GM12878 (cell line): ENCODE results near the gene GATA3. TPM values are rescaled to one million over a fixed set of nuclear protein-coding genes. Genes with fewer than 3 reads are reported as not detected.

Source experiments
- ATAC-seq: fragments of 200-7000 bp; cut with Tn5 transposase; 3 replicates; pipeline ENCODE4 v1.9.1; 2020; ENCODE audit warnings: mild to moderate bottlenecking, moderate library complexity
- BruUV-seq: library from RNA; stranded (reverse); fragments of 400-500 nt; replicated peaks from 2 replicates; lab custom pipeline; 2021; lab: Mats Ljungman, UMichigan
- CTCF ChIA-PET: fragments of 300-600 bp; sonication (Branson Sonifier 250); formaldehyde crosslinking; extraction: SDS; loops from one replicate; lab custom pipeline; 2021; ENCODE audit warnings: inconsistent platforms; lab: Yijun Ruan, JAX
- POLR2A ChIA-PET: fragments of 350-600 bp; formaldehyde crosslinking; extraction: SDS; loops from one replicate; lab custom pipeline; 2021; ENCODE audit warnings: inconsistent platforms; lab: Charles Lee
- RAD21 ChIA-PET: fragments of 300-600 bp; sonication (Branson Sonifier 250); formaldehyde crosslinking; loops from one replicate; lab custom pipeline; 2023; ENCODE audit warnings: antibody characterized with exemption; ENCODE audit not compliant: unreplicated experiment; lab: Charles Lee
- SMC1A ChIA-PET: fragments of 300-600 bp; sonication (Branson Sonifier 250); formaldehyde crosslinking; loops from one replicate; lab custom pipeline; 2023; ENCODE audit not compliant: unreplicated experiment, uncharacterized antibody; lab: Charles Lee
- DNase-seq: peaks from one replicate; pipeline ENCODE4 v3.0.0-alpha.2; 2011; ENCODE audit warnings: low read depth, low spot score
- FAIRE-seq: peaks from 3 replicates; lab custom pipeline; 2011; peaks lifted over from hg19 to GRCh38; lab: Jason Lieb, UNC
- H2AFZ ChIP-seq: 2 replicates; pipeline ENCODE4 v1.6.0; 2011; ENCODE audit warnings: low read depth, low read length, control low read depth; ENCODE audit not compliant: control insufficient read depth
- H3K27ac ChIP-seq: 2 replicates; pipeline ENCODE4 v1.5.1; 2011; ENCODE audit warnings: control low read depth; ENCODE audit not compliant: control insufficient read depth, insufficient read depth
- H3K27me3 ChIP-seq, 2 experiments: replicated peaks in 1 of 2; 2 replicates each; pipeline versions ENCODE4 v1.6.0 to v1.6.1; 2011; ENCODE audit warnings: low read length in 1 of 2; ENCODE audit not compliant: control insufficient read depth in 2 of 2, insufficient read depth in 2 of 2
- H3K36me3 ChIP-seq, 2 experiments: 2 replicates each; pipeline ENCODE4 v1.5.1; 2011; ENCODE audit warnings: low read length in 1 of 2; ENCODE audit not compliant: control insufficient read depth in 2 of 2, insufficient read depth in 2 of 2
- H3K4me1 ChIP-seq: 2 replicates; pipeline ENCODE4 v1.6.1; 2011; ENCODE audit warnings: mild to moderate bottlenecking, low read length, moderate library complexity, mixed read lengths; ENCODE audit not compliant: control insufficient read depth, insufficient read depth
- H3K4me2 ChIP-seq: 2 replicates; pipeline ENCODE4 v1.6.0; 2011; ENCODE audit warnings: control low read depth; ENCODE audit not compliant: control insufficient read depth, insufficient read depth
- H3K4me3 ChIP-seq: fragments of 200-600 bp; sonication (generic); 2 replicates; pipeline ENCODE4 v1.5.1; 2016
- H3K79me2 ChIP-seq: 2 replicates; pipeline ENCODE4 v1.6.0; 2011; ENCODE audit warnings: low read length; ENCODE audit not compliant: control insufficient read depth, insufficient read depth
- H3K9ac ChIP-seq: 2 replicates; pipeline ENCODE4 v1.8.0; 2011; ENCODE audit warnings: low read length, control low read depth, mixed read lengths; ENCODE audit not compliant: control insufficient read depth, insufficient read depth
- H3K9me3 ChIP-seq: replicated peaks from 3 replicates; pipeline ENCODE4 v1.5.1; 2011; ENCODE audit warnings: mild to moderate bottlenecking, low read length; ENCODE audit not compliant: control insufficient read depth, insufficient read depth
- H4K20me1 ChIP-seq: 2 replicates; pipeline ENCODE4 v1.6.0; 2011; ENCODE audit not compliant: control insufficient read depth, insufficient read depth
- CBX5 ChIP-seq: sonication (generic); IDR thresholded peaks from 2 replicates; pipeline ENCODE4 v1.6.1; 2016; ENCODE audit warnings: low read depth, moderate library complexity, mild to moderate bottlenecking, inconsistent platforms
- CHD1 ChIP-seq: IDR thresholded peaks from 2 replicates; pipeline ENCODE4 v1.6.1; 2012; ENCODE audit warnings: low read depth, low read length, improper control_type of control experiment
- GATAD2B ChIP-seq: fragments of 450-650 bp; conservative IDR thresholded peaks from 2 replicates; pipeline ENCODE4 v1.6.1; 2017; ENCODE audit warnings: low read depth, mild to moderate bottlenecking, moderate library complexity
- KAT2A ChIP-seq: conservative IDR thresholded peaks from 2 replicates; pipeline ENCODE4 v1.6.1; 2011; ENCODE audit warnings: low read depth, low read length; ENCODE audit not compliant: control insufficient read depth
- MTA2 ChIP-seq: fragments of 450-650 bp; IDR thresholded peaks from 2 replicates; pipeline ENCODE4 v1.6.1; 2016; ENCODE audit warnings: low read depth, mild to moderate bottlenecking, moderate library complexity
- MXI1 ChIP-seq: fragments of 150-350 bp; IDR thresholded peaks from 2 replicates; pipeline ENCODE4 v1.6.1; 2011; ENCODE audit warnings: low read depth, mild to moderate bottlenecking, inconsistent platforms, low read length, improper control_type of control experiment
- NBN ChIP-seq: fragments of 450-650 bp; IDR thresholded peaks from 2 replicates; pipeline ENCODE4 v1.6.1; 2016
- NFYA ChIP-seq: IDR thresholded peaks from 2 replicates; pipeline ENCODE4 v1.6.1; 2011; ENCODE audit warnings: low read depth, mild to moderate bottlenecking, low read length, improper control_type of control experiment, borderline replicate concordance
- PML ChIP-seq: IDR thresholded peaks from 2 replicates; pipeline ENCODE4 v1.6.1; 2012; ENCODE audit warnings: low read length, inconsistent platforms
- POLR2A ChIP-seq: IDR thresholded peaks from 2 replicates; pipeline ENCODE4 v1.6.1; 2011; ENCODE audit warnings: low read depth, mild to moderate bottlenecking, low read length
- POU2F2 ChIP-seq: IDR thresholded peaks from 3 replicates; pipeline ENCODE4 v1.6.1; 2011; ENCODE audit warnings: low read depth, mild to moderate bottlenecking, low read length, borderline replicate concordance
- SUZ12 ChIP-seq: fragments of 200-600 bp; sonication (generic); IDR thresholded peaks from one replicate; pipeline ENCODE4 v1.6.1; 2018; ENCODE audit warnings: antibody characterized with exemption, mild to moderate bottlenecking; ENCODE audit not compliant: unreplicated experiment
- ZNF384 ChIP-seq: IDR thresholded peaks from 2 replicates; pipeline ENCODE4 v1.6.1; 2012; ENCODE audit warnings: low read depth, mild to moderate bottlenecking, low read length, improper control_type of control experiment, borderline replicate concordance
- WGBS: methylation state at CpG from one replicate; pipeline ENCODE4 v1.1.6; 2016; ENCODE audit warnings: low lambda C conversion rate; ENCODE audit not compliant: insufficient replicate concordance, insufficient coverage; ENCODE audit errors: missing lambda C conversion rate; 5-methylcytosine and 5-hydroxymethylcytosine counted together
- in situ Hi-C: fragments of 300-500 bp; cut with MboI; formaldehyde crosslinking; loops from 9 replicates; pipeline ENCODE4 v1.14.3; 2018; ENCODE audit warnings: mixed read lengths
- intact Hi-C: fragments of 100-400 bp; cut with micrococcal nuclease; formaldehyde crosslinking; loops from one replicate; pipeline ENCODE4 v1.14.2; 2022; ENCODE audit not compliant: unreplicated experiment
- polyA plus RNA-seq, 11 experiments: library from polyadenylated mRNA; depleted of rRNA in 4 of 11; unstranded in 6 of 11; stranded (reverse) in 5 of 11; fragments of >200 nt; fragmentation: Nextera tagmentation in 4 of 11; fragmentation: Illumina TruSeq in 1 of 11; extraction: Ambion mirVana in 4 of 11; extraction: Trizol in 1 of 11; gene quantifications; 1 replicate in 1 of 11; 2 replicates in 10 of 11; pipeline versions ENCODE4 v1.2.1 to v1.2.3, GENCODE V29; 2011 to 2016; ENCODE audit warnings: inconsistent platforms in 2 of 11, missing spikeins in 2 of 11, low read depth in 1 of 11
- total RNA-seq, 4 experiments: library from RNA; depleted of rRNA in 3 of 4; stranded (reverse); fragments of >200 nt in 3 of 4; fragmentation: Illumina TruSeq in 1 of 4; extraction: Trizol in 1 of 4; gene quantifications; 2 replicates each; pipeline versions ENCODE4 v1.2.1 to v1.2.3, GENCODE V29; 2013 to 2021
- TF ChIP-seq, protein P1 (sequence below): fragments of 450-650 bp; conservative IDR thresholded peaks from 2 replicates; pipeline ENCODE4 v1.6.1; 2017; ENCODE audit warnings: mild to moderate bottlenecking, moderate library complexity

GATA3 gene
- total and polyA plus RNA-seq, 10 of the 15 experiments (the other 5 are each of a cell fraction or from before 2014, with no cell fraction given), result 0.08 to 0.80 (median 0.29) TPM

DNA sequence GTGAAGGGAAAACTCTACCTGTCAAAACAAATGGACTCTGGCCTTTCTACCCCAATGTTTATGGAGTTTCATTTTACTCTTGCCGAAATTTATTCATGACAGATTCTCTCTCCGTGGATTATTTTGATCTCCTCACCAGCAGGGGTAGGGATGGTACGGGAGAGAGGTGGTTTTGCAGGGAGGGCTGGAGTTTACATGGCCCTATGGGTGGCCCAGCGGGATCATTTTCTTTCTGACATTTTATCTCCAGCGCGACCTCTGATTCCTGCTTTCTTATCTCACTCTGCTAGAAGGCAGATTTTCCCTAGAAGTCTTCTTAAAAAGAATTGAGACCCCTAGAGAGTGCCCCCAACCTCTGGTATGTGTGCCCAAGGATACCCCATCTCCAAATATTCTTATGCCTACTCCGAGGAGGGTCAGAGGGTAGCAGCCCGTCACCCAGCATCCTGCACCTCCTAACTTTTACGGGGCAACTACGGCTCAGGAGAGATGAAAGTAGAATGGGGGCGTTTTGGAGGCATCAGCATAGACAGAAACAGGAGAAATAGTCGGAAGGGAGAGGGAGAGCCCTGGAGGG is 10.1 kb upstream of the GATA3 start:
- ChIA-PET POLR2A (no interaction called here), SMC1A (no interaction called here), CTCF (no interaction called here), RAD21 (no interaction called here)
- no peak overlapping the region for H3K27ac ChIP-seq
- H3K36me3 ChIP-seq, result no peaks in the 10 kb centered on the region
- no peaks in the 10 kb centered on the region for H4K20me1 ChIP-seq
- ATAC-seq (no peak), FAIRE-seq (no peak), DNase-seq (no peak)
- 25% methylated on average over 12 of the region's 12 CpGs for WGBS
- no peak overlapping the region for H3K9ac ChIP-seq
- H3K4me2 ChIP-seq, result peak overlapping the region; percentile 21; the same call in 1 of the 2 replicates
- no peak overlapping the region for H3K4me3 ChIP-seq
- in situ Hi-C loops (loop anchor here (25.0 kb wide), 1 partner anchor 1168 kb away; no protein-coding TSS in a partner anchor), intact Hi-C loops (no loop called here)
- no peak overlapping the region for H2AFZ ChIP-seq
- H3K79me2 ChIP-seq, result no peaks in the 10 kb centered on the region
- peaks cover 25 to 43% of the 10 kb centered on the region in 2 experiments for H3K27me3 ChIP-seq
- no TSS peak for BruUV-seq
- H3K4me1 ChIP-seq, result peaks cover 8% of the 10 kb centered on the region
- TF ChIP-seq PML, result no peak
- no peak for TF ChIP-seq POLR2A
- no peak for TF ChIP-seq KAT2A
- no peaks in the 10 kb centered on the region for H3K9me3 ChIP-seq

GRCh38 chr10:8044908-8045725 is 9.4 kb upstream of the GATA3 start:
- peak overlapping the region; percentile 21 for H3K4me2 ChIP-seq
- POLR2A ChIA-PET, result interaction anchor here (0.6 kb wide), 1 partner anchor 743 kb away, joined by 3 read pairs; no protein-coding TSS in a partner anchor
- RAD21 ChIA-PET, result interaction anchor here (0.7 to 1.3 kb wide), 3 partner anchors 16 to 351 kb away, joined by 3 to 5 read pairs (median 3); no protein-coding TSS in a partner anchor
- DNase-seq (no peak), FAIRE-seq (no peak), ATAC-seq (peak; percentile 20)
- H3K9me3 ChIP-seq, result no peaks in the 10 kb centered on the region
- CTCF ChIA-PET, result no interaction called here
- H4K20me1 ChIP-seq, result no peaks in the 10 kb centered on the region
- peaks cover 25 to 43% of the 10 kb centered on the region in 2 experiments for H3K27me3 ChIP-seq
- SMC1A ChIA-PET, result interaction anchor here (0.7 to 1.1 kb wide), 2 partner anchors 15 to 776 kb away, joined by 3 read pairs; no protein-coding TSS in a partner anchor
- no TSS peak for BruUV-seq
- no peaks in the 10 kb centered on the region for H3K36me3 ChIP-seq
- peak overlapping the region; percentile 8; the same call in 1 of the 2 replicates for H3K4me3 ChIP-seq
- H2AFZ ChIP-seq, result no peak overlapping the region
- 17% methylated on average over 25 of the region's 32 CpGs for whole genome bisulfite sequencing
- in situ Hi-C loops (loop anchor here (25.0 kb wide), 1 partner anchor 1167 kb away; no protein-coding TSS in a partner anchor), intact Hi-C loops (no loop called here)
- peaks cover 11% of the 10 kb centered on the region for H3K4me1 ChIP-seq
- H3K79me2 ChIP-seq, result no peaks in the 10 kb centered on the region
- no peak overlapping the region for H3K27ac ChIP-seq
- no peak overlapping the region for H3K9ac ChIP-seq
- TF ChIP-seq SUZ12 (peak; percentile 68), MXI1 (no peak), MTA2 (no peak), GATAD2B (no peak), POU2F2 (no peak), NBN (no peak), ZNF384 (no peak), NFYA (no peak), CBX5 (no peak), CHD1 (no peak)
- TF ChIP-seq, protein P1, sequence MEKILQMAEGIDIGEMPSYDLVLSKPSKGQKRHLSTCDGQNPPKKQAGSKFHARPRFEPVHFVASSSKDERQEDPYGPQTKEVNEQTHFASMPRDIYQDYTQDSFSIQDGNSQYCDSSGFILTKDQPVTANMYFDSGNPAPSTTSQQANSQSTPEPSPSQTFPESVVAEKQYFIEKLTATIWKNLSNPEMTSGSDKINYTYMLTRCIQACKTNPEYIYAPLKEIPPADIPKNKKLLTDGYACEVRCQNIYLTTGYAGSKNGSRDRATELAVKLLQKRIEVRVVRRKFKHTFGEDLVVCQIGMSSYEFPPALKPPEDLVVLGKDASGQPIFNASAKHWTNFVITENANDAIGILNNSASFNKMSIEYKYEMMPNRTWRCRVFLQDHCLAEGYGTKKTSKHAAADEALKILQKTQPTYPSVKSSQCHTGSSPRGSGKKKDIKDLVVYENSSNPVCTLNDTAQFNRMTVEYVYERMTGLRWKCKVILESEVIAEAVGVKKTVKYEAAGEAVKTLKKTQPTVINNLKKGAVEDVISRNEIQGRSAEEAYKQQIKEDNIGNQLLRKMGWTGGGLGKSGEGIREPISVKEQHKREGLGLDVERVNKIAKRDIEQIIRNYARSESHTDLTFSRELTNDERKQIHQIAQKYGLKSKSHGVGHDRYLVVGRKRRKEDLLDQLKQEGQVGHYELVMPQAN, result no peak
